B cell (primary cell): ENCODE results near the gene ATP5PB. TPM values are rescaled to one million over a fixed set of nuclear protein-coding genes. Genes with fewer than 3 reads are reported as not detected.
A peak's percentile ranks its signal among the peaks of the same experiment; 100 is the strongest.

Experiments used
- ATAC-seq: fragments of 200-7000 bp; cut with Tn5 transposase; one replicate; pipeline ENCODE4 v1.10.0; 2021; ENCODE audit warnings: low read depth, mild to moderate bottlenecking, moderate number of reproducible peaks, moderate library complexity
- CTCF ChIA-PET: fragments of 350-600 bp; sonication (Branson Sonifier 250); formaldehyde crosslinking; loops from one replicate; lab custom pipeline; 2021; ENCODE audit warnings: antibody characterized with exemption, inconsistent platforms; lab: Charles Lee
- POLR2A ChIA-PET: fragments of 350-600 bp; sonication (Branson Sonifier 250); formaldehyde crosslinking; loops from one replicate; lab custom pipeline; 2021; ENCODE audit warnings: antibody characterized with exemption; lab: Charles Lee
- DNase-seq: peaks from one replicate; pipeline ENCODE4 v3.0.0; 2013
- H2AFZ ChIP-seq: 2 replicates; pipeline ENCODE4 v1.6.1; 2012; ENCODE audit warnings: mild to moderate bottlenecking, low read depth, low read length; ENCODE audit not compliant: insufficient read depth, poor library complexity, severe bottlenecking
- H3K27ac ChIP-seq, 2 donors: 1 replicate in 1 of 2; 2 replicates in 1 of 2; pipeline ENCODE4 v1.5.1; 2012 to 2013; ENCODE audit warnings: low read length in 2 of 2, mild to moderate bottlenecking in 2 of 2, moderate library complexity in 1 of 2
- H3K27me3 ChIP-seq, 4 experiments: fragments of 200-600 bp in 1 of 4; sonication (generic) in 1 of 4; replicated peaks in 1 of 4; 1 replicate in 2 of 4; 2 replicates in 2 of 4; pipeline versions ENCODE4 v1.6.1 to v1.7.0; 2013 to 2016; ENCODE audit warnings: low read length in 3 of 4, mild to moderate bottlenecking in 2 of 4, mixed read lengths in 1 of 4, moderate library complexity in 1 of 4; ENCODE audit not compliant: insufficient read depth in 4 of 4, control insufficient read depth in 3 of 4; ENCODE audit errors: control extremely low read depth in 1 of 4
- H3K36me3 ChIP-seq, 2 experiments: replicated peaks in 1 of 2; 1 replicate in 1 of 2; 2 replicates in 1 of 2; pipeline versions ENCODE4 v1.6.1 to v1.7.1; 2013; ENCODE audit warnings: low read length in 1 of 2; ENCODE audit not compliant: insufficient read depth in 2 of 2, control insufficient read depth in 1 of 2; ENCODE audit errors: control extremely low read depth in 1 of 2, extremely low read depth in 1 of 2
- H3K4me1 ChIP-seq, 2 donors: fragments of 200-600 bp in 1 of 2; sonication (generic) in 1 of 2; 1 replicate in 1 of 2; 2 replicates in 1 of 2; pipeline versions ENCODE4 v1.5.1 to v1.6.1; 2013 to 2017; ENCODE audit warnings: low read length in 2 of 2; ENCODE audit not compliant: control insufficient read depth in 2 of 2, insufficient read depth in 2 of 2
- H3K4me2 ChIP-seq: replicated peaks from 2 replicates; pipeline ENCODE3; 2012; ENCODE audit warnings: mild to moderate bottlenecking, low read depth, low read length; ENCODE audit not compliant: poor library complexity, severe bottlenecking
- H3K4me3 ChIP-seq, 5 experiments: fragments of 200-600 bp in 1 of 5; sonication (generic) in 1 of 5; 1 replicate in 3 of 5; 2 replicates in 2 of 5; pipeline versions ENCODE4 v1.5.1 to v1.7.0; 2011 to 2016; ENCODE audit warnings: low read length in 4 of 5, mild to moderate bottlenecking in 4 of 5, low read depth in 2 of 5, control low read depth in 1 of 5, moderate library complexity in 1 of 5; ENCODE audit not compliant: insufficient read depth in 1 of 5; ENCODE audit errors: control extremely low read depth in 1 of 5, extremely low read depth in 1 of 5
- H3K79me2 ChIP-seq: fragments of 200-600 bp; sonication (generic); one replicate; pipeline ENCODE4 v1.6.0; 2016; ENCODE audit warnings: low read length; ENCODE audit not compliant: control insufficient read depth, insufficient read depth
- H3K9ac ChIP-seq: fragments of 200-600 bp; sonication (generic); 2 replicates; pipeline ENCODE4 v1.6.1; 2017; ENCODE audit warnings: mild to moderate bottlenecking, low read length, moderate library complexity
- H3K9me3 ChIP-seq, 3 donors: one replicate each; pipeline versions ENCODE4 v1.6.1 to v1.7.1; 2013; ENCODE audit warnings: low read length in 2 of 3; ENCODE audit not compliant: control insufficient read depth in 2 of 3, insufficient read depth in 1 of 3; ENCODE audit errors: control extremely low read depth in 1 of 3
- H4K20me1 ChIP-seq: 2 replicates; pipeline ENCODE4 v1.6.0; 2012; ENCODE audit warnings: mild to moderate bottlenecking, low read length; ENCODE audit not compliant: insufficient read depth, control insufficient read depth, poor library complexity, severe bottlenecking
- H3K27ac Mint-ChIP-seq: one replicate; pipeline ENCODE4 v1.8.0; 2021; ENCODE audit warnings: mixed read lengths
- H3K27me3 Mint-ChIP-seq: one replicate; pipeline ENCODE4 v1.8.0; 2021; ENCODE audit warnings: mixed read lengths
- H3K4me1 Mint-ChIP-seq: one replicate; pipeline ENCODE4 v1.8.0; 2021; ENCODE audit warnings: mixed read lengths
- H3K4me3 Mint-ChIP-seq: one replicate; pipeline ENCODE4 v1.8.0; 2021; ENCODE audit warnings: mixed read lengths
- H3K9me3 Mint-ChIP-seq: one replicate; pipeline ENCODE4 v1.8.0; 2022; ENCODE audit warnings: mixed read lengths; ENCODE audit not compliant: insufficient read depth
- EZH2 ChIP-seq: IDR thresholded peaks from 2 replicates; pipeline ENCODE4 v1.6.1; 2012; ENCODE audit warnings: borderline replicate concordance, low read depth, mild to moderate bottlenecking, moderate library complexity, low read length; ENCODE audit not compliant: insufficient read depth, poor library complexity, severe bottlenecking
- WGBS: methylation state at CpG from one replicate; pipeline ENCODE4 v1.1.5; 2013; ENCODE audit warnings: missing lambda C conversion rate; ENCODE audit not compliant: insufficient coverage; 5-methylcytosine and 5-hydroxymethylcytosine counted together
- intact Hi-C: fragments of 100-400 bp; cut with micrococcal nuclease; formaldehyde crosslinking; loops from one replicate; pipeline ENCODE4 v1.10.0; 2022
- polyA plus RNA-seq: library from polyadenylated mRNA; depleted of rRNA; stranded (reverse); fragments of >200 nt; gene quantifications from 2 replicates; pipeline ENCODE4 v1.2.3, GENCODE V29; 2012
- total RNA-seq, 2 donors: library from RNA; stranded (reverse); fragments of 120-200 nt in 1 of 2; gene quantifications; 1 replicate in 1 of 2; 2 replicates in 1 of 2; pipeline versions ENCODE4 v1.2.3 to v1.2.4, GENCODE V29; 2013 to 2022
- TF ChIP-seq, protein P1 (sequence below): fragments of 200-600 bp; IDR thresholded peaks from one replicate; pipeline ENCODE4 v1.8.0; 2022; ENCODE audit warnings: antibody characterized with exemption, mild to moderate bottlenecking

ATP5PB gene
- total and polyA plus RNA-seq, 2 donors (not counting 1 experiment from before 2014, with no cell fraction given): 81.2 to 110 TPM

- ATAC-seq (no peak), DNase-seq (no peak)
- 100% methylated on average over 2 of the region's 7 CpGs for WGBS
- Histone ChIP-seq H3K79me2 (no peaks in the 10 kb centered on the region), H3K27me3 (no peaks in the 10 kb centered on the region), H3K36me3 (no peaks in the 10 kb centered on the region), H4K20me1 (no peaks in the 10 kb centered on the region), H3K4me2 (no peak overlapping the region), H3K27ac (no peak overlapping the region), H2AFZ (no peak overlapping the region), H3K4me1 (peaks cover 46 to 51% of the 10 kb centered on the region in 2 donors), H3K9ac (no peak overlapping the region), H3K4me3 (no peak overlapping the region), H3K9me3 (no peaks in the 10 kb centered on the region)
- CTCF ChIA-PET: interaction anchor here (1.1 to 10.6 kb wide), 2 partner anchors 15 to 21 kb away, joined by 3 to 276 read pairs; partner anchors contain the start of gene C1orf162
- POLR2A ChIA-PET: no interaction called here
- H3K4me3 Mint-ChIP-seq: no peak overlapping the region
- intact Hi-C loops: no loop called here
- H3K27ac Mint-ChIP-seq: no peak overlapping the region
- no peaks in the 10 kb centered on the region for H3K9me3 Mint-ChIP-seq
- TF ChIP-seq, protein P1, sequence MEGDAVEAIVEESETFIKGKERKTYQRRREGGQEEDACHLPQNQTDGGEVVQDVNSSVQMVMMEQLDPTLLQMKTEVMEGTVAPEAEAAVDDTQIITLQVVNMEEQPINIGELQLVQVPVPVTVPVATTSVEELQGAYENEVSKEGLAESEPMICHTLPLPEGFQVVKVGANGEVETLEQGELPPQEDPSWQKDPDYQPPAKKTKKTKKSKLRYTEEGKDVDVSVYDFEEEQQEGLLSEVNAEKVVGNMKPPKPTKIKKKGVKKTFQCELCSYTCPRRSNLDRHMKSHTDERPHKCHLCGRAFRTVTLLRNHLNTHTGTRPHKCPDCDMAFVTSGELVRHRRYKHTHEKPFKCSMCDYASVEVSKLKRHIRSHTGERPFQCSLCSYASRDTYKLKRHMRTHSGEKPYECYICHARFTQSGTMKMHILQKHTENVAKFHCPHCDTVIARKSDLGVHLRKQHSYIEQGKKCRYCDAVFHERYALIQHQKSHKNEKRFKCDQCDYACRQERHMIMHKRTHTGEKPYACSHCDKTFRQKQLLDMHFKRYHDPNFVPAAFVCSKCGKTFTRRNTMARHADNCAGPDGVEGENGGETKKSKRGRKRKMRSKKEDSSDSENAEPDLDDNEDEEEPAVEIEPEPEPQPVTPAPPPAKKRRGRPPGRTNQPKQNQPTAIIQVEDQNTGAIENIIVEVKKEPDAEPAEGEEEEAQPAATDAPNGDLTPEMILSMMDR: no peak
- no peak for TF ChIP-seq EZH2
- H3K4me1 Mint-ChIP-seq: peaks cover 53% of the 10 kb centered on the region
- no peaks in the 10 kb centered on the region for H3K27me3 Mint-ChIP-seq
These were observed 52.4 kb downstream of the ATP5PB start for GRCh38 chr1:111501645-111502044.

DNA sequence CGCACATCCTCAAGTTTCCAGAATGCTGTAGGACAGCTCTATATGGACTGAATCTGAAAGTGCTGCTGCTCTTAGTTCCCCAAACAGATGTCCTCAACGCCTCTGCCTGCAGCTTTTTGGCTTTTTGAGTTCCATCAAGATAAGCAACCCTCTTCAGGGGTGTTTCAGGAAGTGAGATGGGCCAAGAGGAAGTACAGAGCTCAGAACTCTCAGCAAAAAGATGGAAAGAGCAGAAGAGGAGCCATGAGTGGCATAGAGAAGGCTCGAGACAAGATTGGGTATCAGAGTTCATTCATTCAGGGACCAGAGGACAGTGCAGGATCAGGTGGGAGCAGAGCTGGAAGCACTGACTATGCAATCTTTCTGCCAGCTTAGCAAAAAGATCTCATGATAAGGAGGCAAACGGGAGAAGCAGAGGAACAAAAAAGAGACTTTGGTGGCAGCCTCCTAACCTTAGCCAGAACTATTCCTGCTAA is 54.4 kb downstream of the ATP5PB start, which contains the start of the genes ADORA3 and TMIGD3:
Gene ADORA3, minus strand, starts transcription at position 49 of the 476 bp plus-strand sequence. CDS start 279 bp downstream, outside the sequence.
Gene TMIGD3, minus strand, starts transcription at position 49 of the 476 bp plus-strand sequence. CDS start 279 bp downstream, outside the sequence.
- no peaks in the 10 kb centered on the region for H3K36me3 ChIP-seq
- DNase-seq (peak; percentile 74), ATAC-seq (no peak)
- 3% methylated on average over 2 of the region's 4 CpGs for WGBS
- intact Hi-C loops: no loop called here
- no peaks in the 10 kb centered on the region for H3K9me3 ChIP-seq
- TF ChIP-seq EZH2: no peak
- TF ChIP-seq, protein P1: no peak
- H3K4me1 Mint-ChIP-seq: peaks cover 56% of the 10 kb centered on the region
- H2AFZ ChIP-seq: peak within 1 kb of the TSS; percentile 16
- H4K20me1 ChIP-seq: no peaks in the 10 kb centered on the region
- H3K27me3 Mint-ChIP-seq: no peaks in the 10 kb centered on the region
- peaks cover 58 to 61% of the 10 kb centered on the region in 2 donors for H3K4me1 ChIP-seq
- peak within 1 kb of the TSS; percentile 54 for H3K4me2 ChIP-seq
- peak within 1 kb of the TSS; percentile 48 for H3K4me3 Mint-ChIP-seq
- H3K9ac ChIP-seq: no peak within 1 kb of the TSS
- H3K27me3 ChIP-seq: no peaks in the 10 kb centered on the region
- peak within 1 kb of the TSS; percentile 81 for H3K27ac Mint-ChIP-seq
- no peak within 1 kb of the TSS for H3K4me3 ChIP-seq
- POLR2A ChIA-PET: interaction anchor here (0.7 to 1.3 kb wide), 4 partner anchors 10 to 54 kb away, joined by 3 read pairs; no protein-coding TSS in a partner anchor
- H3K9me3 Mint-ChIP-seq: no peaks in the 10 kb centered on the region
- peak within 1 kb of the TSS; percentile 31 to 93 for H3K27ac ChIP-seq
- no peaks in the 10 kb centered on the region for H3K79me2 ChIP-seq
- CTCF ChIA-PET: interaction anchor here (1.2 to 10.6 kb wide), 6 partner anchors 12 to 266 kb away, joined by 3 to 276 read pairs (median 4); partner anchors contain the start of gene C1orf162
